Stomach (tissue), 9 donors: ENCODE results near the gene WWC2. TPM values are rescaled to one million over a fixed set of nuclear protein-coding genes. Genes with fewer than 3 reads are reported as not detected.

Experiments used
- DNase-seq, 2 donors: peaks; one replicate each; pipeline versions ENCODE4 v3.0.0 to v3.0.0-alpha.2; 2013 to 2019
- H3K27ac ChIP-seq, 5 donors: fragments of 200-600 bp in 4 of 5; sonication (generic) in 4 of 5; one replicate each; pipeline ENCODE4 v1.5.1; 2013 to 2019; ENCODE audit warnings: mild to moderate bottlenecking in 1 of 5, moderate library complexity in 1 of 5
- H3K27me3 ChIP-seq, 3 donors: fragments of 200-600 bp; sonication (generic); one replicate each; pipeline ENCODE4 v1.5.1; 2017 to 2019; ENCODE audit warnings: mixed run types in 1 of 3
- H3K36me3 ChIP-seq, 4 donors: fragments of 200-600 bp; sonication (generic); 1 replicate in 3 of 4; 2 replicates in 1 of 4; pipeline ENCODE4 v1.5.1; 2016 to 2019
- H3K4me1 ChIP-seq, 4 donors: fragments of 200-600 bp; sonication (generic); one replicate each; pipeline ENCODE4 v1.5.1; 2016 to 2019
- H3K4me3 ChIP-seq, 4 donors: fragments of 200-600 bp; sonication (generic) in 3 of 4; one replicate each; pipeline ENCODE4 v1.5.1; 2016 to 2019; ENCODE audit warnings: mild to moderate bottlenecking in 1 of 4
- H3K9me3 ChIP-seq, 4 donors: fragments of 200-600 bp; sonication (generic); one replicate each; pipeline ENCODE4 v1.5.1; 2016 to 2019
- EP300 ChIP-seq: sonication (generic); formaldehyde crosslinking; IDR thresholded peaks from one replicate; pipeline ENCODE4 v1.6.1; 2017; ENCODE audit warnings: antibody characterized with exemption
- POLR2A ChIP-seq, 4 donors: fragments of 450-650 bp; IDR thresholded peaks; one replicate each; pipeline ENCODE4 v1.6.1; 2016; ENCODE audit warnings: antibody characterized with exemption in 4 of 4, control low read depth in 2 of 4, mild to moderate bottlenecking in 1 of 4, moderate library complexity in 1 of 4
- POLR2AphosphoS5 ChIP-seq, 3 donors: sonication (generic); formaldehyde crosslinking; IDR thresholded peaks; one replicate each; pipeline ENCODE4 v1.6.1; 2016; ENCODE audit warnings: antibody characterized with exemption in 3 of 3
- WGBS, 5 donors: extraction: QIAGEN DNeasy Blood & Tissue Kit in 3 of 5; methylation state at CpG; one replicate each; pipeline versions ENCODE4 v1.1.5 to v1.1.7; 2013 to 2018; 5-methylcytosine and 5-hydroxymethylcytosine counted together
- intact Hi-C: fragments of 100-400 bp; cut with DNase I; formaldehyde crosslinking; loops from one replicate; pipeline ENCODE4 v1.15.1; 2023; ENCODE audit warnings: low total_unique reads
- polyA plus RNA-seq, 3 donors: library from polyadenylated mRNA; stranded (reverse); fragments of 200-250 nt; gene quantifications; one replicate each; pipeline ENCODE4 v1.2.3, GENCODE V29; 2013
- total RNA-seq, 5 donors: library from RNA; depleted of rRNA; stranded (reverse); fragments of >200 nt; gene quantifications; one replicate each; pipeline versions ENCODE4 v1.1.0 to v1.2.3, GENCODE V29; 2014 to 2016
- TF ChIP-seq, protein P1 (sequence below), 7 experiments: fragments of 450-650 bp in 4 of 7; fragments of 200-600 bp in 3 of 7; sonication (generic) in 3 of 7; IDR thresholded peaks; one replicate each; pipeline ENCODE4 v1.5.1; 2016 to 2019; ENCODE audit warnings: antibody characterized with exemption in 7 of 7, control low read depth in 2 of 7, mild to moderate bottlenecking in 1 of 7
- donor health status: healthy with polysubstance abuse.
- donor health status: Bipolar disorder and iron deficiency.
- donor health status: healthy.

WWC2 gene
- total and polyA plus RNA-seq, 8 donors, result 2.6 to 59.1 (median 31.1) TPM

- Histone ChIP-seq H3K27me3 (no peaks in the 10 kb centered on the region), H3K9me3 (no peaks in the 10 kb centered on the region), H3K27ac (no peak overlapping the region), H3K36me3 (no peaks in the 10 kb centered on the region), H3K4me1 (no peaks in the 10 kb centered on the region), H3K4me3 (no peak overlapping the region)
- TF ChIP-seq, protein P1, sequence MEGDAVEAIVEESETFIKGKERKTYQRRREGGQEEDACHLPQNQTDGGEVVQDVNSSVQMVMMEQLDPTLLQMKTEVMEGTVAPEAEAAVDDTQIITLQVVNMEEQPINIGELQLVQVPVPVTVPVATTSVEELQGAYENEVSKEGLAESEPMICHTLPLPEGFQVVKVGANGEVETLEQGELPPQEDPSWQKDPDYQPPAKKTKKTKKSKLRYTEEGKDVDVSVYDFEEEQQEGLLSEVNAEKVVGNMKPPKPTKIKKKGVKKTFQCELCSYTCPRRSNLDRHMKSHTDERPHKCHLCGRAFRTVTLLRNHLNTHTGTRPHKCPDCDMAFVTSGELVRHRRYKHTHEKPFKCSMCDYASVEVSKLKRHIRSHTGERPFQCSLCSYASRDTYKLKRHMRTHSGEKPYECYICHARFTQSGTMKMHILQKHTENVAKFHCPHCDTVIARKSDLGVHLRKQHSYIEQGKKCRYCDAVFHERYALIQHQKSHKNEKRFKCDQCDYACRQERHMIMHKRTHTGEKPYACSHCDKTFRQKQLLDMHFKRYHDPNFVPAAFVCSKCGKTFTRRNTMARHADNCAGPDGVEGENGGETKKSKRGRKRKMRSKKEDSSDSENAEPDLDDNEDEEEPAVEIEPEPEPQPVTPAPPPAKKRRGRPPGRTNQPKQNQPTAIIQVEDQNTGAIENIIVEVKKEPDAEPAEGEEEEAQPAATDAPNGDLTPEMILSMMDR (IDR thresholded peaks at IDR 0.05), result no peak
- no peak for TF ChIP-seq POLR2AphosphoS5 (IDR thresholded peaks at IDR 0.05)
- TF ChIP-seq EP300, result no peak
- peak in 1 of 2 donors; percentile 37 for DNase-seq
- intact Hi-C loops, result no loop called here
- 68 to 75% (median 74%) methylated on average over 15 of the region's 15 CpGs for WGBS, 5 donors
Observed at GRCh38 chr4:183362916-183363542, 264.0 kb downstream of the WWC2 start.

DNA sequence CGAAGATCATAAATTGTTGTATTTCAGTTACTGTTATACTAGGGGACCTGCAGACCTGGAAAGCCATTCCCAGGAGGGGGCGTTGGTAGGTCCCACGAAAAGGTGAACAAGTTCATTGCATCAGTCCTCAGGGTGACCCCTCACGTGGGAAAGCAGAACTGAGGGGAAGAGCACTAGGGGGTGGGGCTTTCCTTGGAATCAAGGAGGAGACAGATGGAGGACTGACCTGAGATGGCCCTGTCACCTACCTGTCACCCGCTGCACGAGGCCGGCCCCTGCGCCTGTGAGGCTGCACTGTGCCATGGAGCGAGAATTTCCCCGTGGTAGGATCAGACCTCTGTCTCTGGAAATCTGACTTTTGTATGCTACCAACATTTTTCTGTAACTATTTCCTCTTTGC, 265.0 kb downstream of the WWC2 start:
- Histone ChIP-seq H3K27ac (no peak overlapping the region), H3K9me3 (no peaks in the 10 kb centered on the region), H3K36me3 (no peaks in the 10 kb centered on the region), H3K4me1 (no peaks in the 10 kb centered on the region), H3K4me3 (no peak overlapping the region), H3K27me3 (no peaks in the 10 kb centered on the region)
- intact Hi-C loops, result no loop called here
- TF ChIP-seq EP300 (no peak), POLR2AphosphoS5 (IDR thresholded peaks at IDR 0.05) (no peak), POLR2A (IDR thresholded peaks at IDR 0.05) (no peak)
- TF ChIP-seq, protein P1 (IDR thresholded peaks at IDR 0.05), result no peak
- no peak for DNase-seq
- WGBS, 5 donors, result 73 to 81% (median 78%) methylated on average over 10 of the region's 10 CpGs

DNA sequence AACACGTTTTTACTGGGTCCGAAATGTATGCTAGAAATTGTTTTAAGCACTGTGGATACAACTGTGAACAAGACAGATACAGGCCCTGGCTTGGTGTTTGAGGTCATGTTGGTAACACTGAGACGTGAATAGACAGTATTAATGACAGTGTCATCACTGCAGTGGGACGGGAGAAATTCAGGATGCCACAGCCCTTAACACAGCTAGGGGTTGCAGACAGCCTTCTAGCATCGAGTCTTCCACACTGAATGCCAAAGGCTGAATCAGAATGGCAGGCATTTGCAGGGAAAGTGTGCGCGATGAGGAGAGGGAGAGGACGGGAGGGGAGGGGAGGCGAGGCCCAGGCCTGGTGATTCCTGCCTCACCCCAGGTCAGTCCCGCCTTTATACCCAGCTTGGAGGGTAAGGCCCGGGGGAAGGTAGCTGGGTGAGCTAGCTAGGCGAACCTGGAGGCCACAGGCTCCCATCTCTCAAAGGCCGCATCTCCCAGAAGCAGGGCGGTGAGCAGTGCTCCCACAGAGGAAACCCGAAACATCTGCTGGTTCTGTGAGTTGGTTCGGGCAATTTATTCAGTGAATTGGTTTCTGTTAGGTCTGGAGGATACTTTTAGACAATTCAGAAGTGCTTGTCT, 267.3 kb downstream of the WWC2 start:
- Histone ChIP-seq H3K4me1 (no peaks in the 10 kb centered on the region), H3K27ac (no peak overlapping the region), H3K36me3 (no peaks in the 10 kb centered on the region), H3K4me3 (no peak overlapping the region), H3K27me3 (no peaks in the 10 kb centered on the region), H3K9me3 (no peaks in the 10 kb centered on the region)
- WGBS, 5 donors, result 84 to 92% (median 87%) methylated on average over 16 of the region's 16 CpGs
- no peak for DNase-seq
- intact Hi-C loops, result no loop called here
- no peak for TF ChIP-seq POLR2AphosphoS5 (IDR thresholded peaks at IDR 0.05)
- TF ChIP-seq POLR2A (IDR thresholded peaks at IDR 0.05), result no peak
- TF ChIP-seq, protein P1 (IDR thresholded peaks at IDR 0.05), result no peak
- no peak for TF ChIP-seq EP300

DNA sequence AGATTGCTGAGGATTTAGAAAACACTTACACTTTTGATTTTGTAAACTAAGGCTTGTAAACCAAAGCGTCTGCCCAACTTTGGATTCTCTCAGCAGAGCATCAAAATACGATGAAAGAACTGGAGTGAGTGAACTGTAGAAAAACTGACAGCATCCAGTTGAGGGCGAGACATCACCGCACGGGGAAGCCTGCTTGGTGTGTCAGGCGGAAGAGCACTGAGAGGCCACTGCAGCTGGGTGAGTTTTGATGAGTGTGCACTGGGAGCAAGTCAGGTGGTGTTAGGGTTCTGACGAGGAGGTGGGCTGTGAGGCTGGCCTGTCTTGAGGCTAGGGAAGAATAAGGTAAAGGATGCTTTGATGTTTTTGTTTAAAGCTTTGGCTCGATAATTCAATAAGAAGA, 270.0 kb downstream of the WWC2 start:
- 78 to 83% (median 79%) methylated on average over 8 of the region's 8 CpGs for WGBS, 5 donors
- intact Hi-C loops, result no loop called here

More for the DNA sequence above, 270.0 kb downstream of the WWC2 start:
- peaks cover 0 to 7% (median 6%) of the 10 kb centered on the region in 4 donors for H3K9me3 ChIP-seq
- H3K27me3 ChIP-seq, result no peaks in the 10 kb centered on the region
- no peaks in the 10 kb centered on the region for H3K36me3 ChIP-seq
- no peaks in the 10 kb centered on the region for H3K4me1 ChIP-seq
- H3K4me3 ChIP-seq, result no peak overlapping the region
- H3K27ac ChIP-seq, result no peak overlapping the region
- DNase-seq, result no peak
- TF ChIP-seq POLR2AphosphoS5 (IDR thresholded peaks at IDR 0.05), result no peak
- no peak for TF ChIP-seq EP300
- TF ChIP-seq POLR2A (IDR thresholded peaks at IDR 0.05), result no peak
- TF ChIP-seq, protein P1 (IDR thresholded peaks at IDR 0.05), result no peak

Other genes with a start within 250 kb of the WWC2 start
- gene DCTD, start 181.9 kb upstream of the WWC2 start, total RNA-seq, result 10 to 100 TPM in 4 of 5 donors, 1 to 10 TPM in 1; 3.5 to 90.6 (median 81.7) TPM
- 10 to 100 TPM; 50.7 to 62.6 (median 57.1) TPM for gene DCTD, start 181.9 kb upstream of the WWC2 start, polyA plus RNA-seq
- not detected for gene CLDN22, start 221.0 kb downstream of the WWC2 start, total RNA-seq
- under 1 TPM in 1 of 3 donors, not detected in 2; 0.30 TPM for gene CLDN22, start 221.0 kb downstream of the WWC2 start, polyA plus RNA-seq
- gene CLDN24, start 223.2 kb downstream of the WWC2 start, total RNA-seq, result not detected
- gene CLDN24, start 223.2 kb downstream of the WWC2 start, polyA plus RNA-seq, result under 1 TPM in 1 of 3 donors, not detected in 2; 0.25 TPM